ES-I3 (cell line): ENCODE results near the gene CACNA1G.

ENCODE experiments used
- H3K36me3 ChIP-seq: 2 replicates; pipeline ENCODE4 v1.6.1; 2013; ENCODE audit warnings: mild to moderate bottlenecking, low read length, control low read depth, moderate library complexity; ENCODE audit not compliant: insufficient read depth
- H3K4me1 ChIP-seq: 2 replicates; pipeline ENCODE4 v1.6.1; 2013; ENCODE audit warnings: mild to moderate bottlenecking, control low read depth, low read length; ENCODE audit not compliant: insufficient read depth
- H3K9ac ChIP-seq: 2 replicates; pipeline ENCODE4 v1.6.1; 2013; ENCODE audit warnings: low read depth, mild to moderate bottlenecking, low read length, moderate library complexity
- H3K9me3 ChIP-seq: 2 replicates; pipeline ENCODE4 v1.6.1; 2013; ENCODE audit warnings: mild to moderate bottlenecking, low read length, moderate library complexity; ENCODE audit not compliant: control insufficient read depth, insufficient read depth

CACNA1G gene

GRCh38 chr17:50605429-50605828 is 44.9 kb downstream of the CACNA1G start:
- Histone ChIP-seq H3K4me1 (peaks cover 16% of the 10 kb centered on the region; the same call in 1 of the 2 replicates), H3K9ac (no peak overlapping the region), H3K36me3 (no peaks in the 10 kb centered on the region), H3K9me3 (no peaks in the 10 kb centered on the region)

GRCh38 chr17:50607522-50608175 is 47.1 kb downstream of the CACNA1G start:
- Histone ChIP-seq H3K36me3 (no peaks in the 10 kb centered on the region), H3K9ac (no peak overlapping the region), H3K4me1 (peaks cover 16% of the 10 kb centered on the region; the same call in 1 of the 2 replicates), H3K9me3 (no peaks in the 10 kb centered on the region)

- H3K9ac ChIP-seq = no peak overlapping the region
- no peaks in the 10 kb centered on the region for H3K9me3 ChIP-seq
- H3K36me3 ChIP-seq = no peaks in the 10 kb centered on the region
- H3K4me1 ChIP-seq = peaks cover 18% of the 10 kb centered on the region; the same call in 1 of the 2 replicates
These were observed 48.3 kb downstream of the CACNA1G start for GRCh38 chr17:50608700-50609379.

- Histone ChIP-seq H3K36me3 (no peaks in the 10 kb centered on the region), H3K4me1 (peaks cover 15% of the 10 kb centered on the region; the same call in 1 of the 2 replicates), H3K9ac (no peak overlapping the region), H3K9me3 (no peaks in the 10 kb centered on the region)
These were observed 49.0 kb downstream of the CACNA1G start for GRCh38 chr17:50609380-50610074.

- Histone ChIP-seq H3K9ac (no peak overlapping the region), H3K36me3 (no peaks in the 10 kb centered on the region), H3K9me3 (no peaks in the 10 kb centered on the region)
These were observed 51.1 kb downstream of the CACNA1G start for GRCh38 chr17:50611634-50612033.

GRCh38 chr17:50612281-50612680 is 51.8 kb downstream of the CACNA1G start:
- Histone ChIP-seq H3K4me1 (peaks cover 6% of the 10 kb centered on the region; the same call in 1 of the 2 replicates), H3K9ac (no peak overlapping the region)

More at GRCh38 chr17:50611634-50612033, 51.1 kb downstream of the CACNA1G start:
- peaks cover 6% of the 10 kb centered on the region; the same call in 1 of the 2 replicates for H3K4me1 ChIP-seq

GRCh38 chr17:50613007-50613992 is 52.8 kb downstream of the CACNA1G start:
- no peaks in the 10 kb centered on the region for H3K36me3 ChIP-seq
- H3K4me1 ChIP-seq = peaks cover 6% of the 10 kb centered on the region; the same call in 1 of the 2 replicates
- no peak overlapping the region for H3K9ac ChIP-seq
- no peaks in the 10 kb centered on the region for H3K9me3 ChIP-seq

More at GRCh38 chr17:50612281-50612680, 51.8 kb downstream of the CACNA1G start:
- no peaks in the 10 kb centered on the region for H3K36me3 ChIP-seq
- no peaks in the 10 kb centered on the region for H3K9me3 ChIP-seq

GRCh38 chr17:50614471-50615051 is 54.0 kb downstream of the CACNA1G start:
- Histone ChIP-seq H3K9ac (no peak overlapping the region), H3K36me3 (no peaks in the 10 kb centered on the region), H3K4me1 (peaks cover 7% of the 10 kb centered on the region; the same call in 1 of the 2 replicates), H3K9me3 (no peaks in the 10 kb centered on the region)

GRCh38 chr17:50615828-50616227 is 55.3 kb downstream of the CACNA1G start:
- no peaks in the 10 kb centered on the region for H3K9me3 ChIP-seq
- no peak overlapping the region for H3K9ac ChIP-seq

GRCh38 chr17:50618300-50618699 is 57.8 kb downstream of the CACNA1G start:
- Histone ChIP-seq H3K4me1 (peaks cover 14% of the 10 kb centered on the region; the same call in 1 of the 2 replicates), H3K36me3 (no peaks in the 10 kb centered on the region), H3K9ac (no peak overlapping the region), H3K9me3 (no peaks in the 10 kb centered on the region)

More at GRCh38 chr17:50615828-50616227, 55.3 kb downstream of the CACNA1G start:
- Histone ChIP-seq H3K4me1 (peaks cover 15% of the 10 kb centered on the region; the same call in 1 of the 2 replicates), H3K36me3 (no peaks in the 10 kb centered on the region)

- Histone ChIP-seq H3K9ac (no peak overlapping the region), H3K36me3 (no peaks in the 10 kb centered on the region), H3K9me3 (no peaks in the 10 kb centered on the region), H3K4me1 (peaks cover 14% of the 10 kb centered on the region; the same call in 1 of the 2 replicates)
These were observed 58.4 kb downstream of the CACNA1G start for GRCh38 chr17:50618941-50619340.

- Histone ChIP-seq H3K4me1 (peaks cover 14% of the 10 kb centered on the region; the same call in 1 of the 2 replicates), H3K9me3 (no peaks in the 10 kb centered on the region), H3K9ac (no peak overlapping the region)
These were observed 59.0 kb downstream of the CACNA1G start for GRCh38 chr17:50619489-50619888.

GRCh38 chr17:50620237-50620636 is 59.7 kb downstream of the CACNA1G start:
- H3K36me3 ChIP-seq = no peaks in the 10 kb centered on the region
- no peak overlapping the region for H3K9ac ChIP-seq
- no peaks in the 10 kb centered on the region for H3K9me3 ChIP-seq
- H3K4me1 ChIP-seq = peaks cover 14% of the 10 kb centered on the region; the same call in 1 of the 2 replicates

More at GRCh38 chr17:50619489-50619888, 59.0 kb downstream of the CACNA1G start:
- H3K36me3 ChIP-seq = no peaks in the 10 kb centered on the region
